Smooth muscle cell (in vitro differentiated cells): Measurements from ENCODE around the gene COIL. TPM values are rescaled to one million over a fixed set of nuclear protein-coding genes. Genes with fewer than 3 reads are reported as not detected.
"Not testable (repeated sequence)": the region's sequence is repeated elsewhere in the genome, so short reads cannot be mapped to it uniquely, and the experiment has no call there.

Source experiments
- DNase-seq: peaks from one replicate; lab custom pipeline; 2025; ENCODE audit not compliant: unreplicated experiment; lab: John Stamatoyannopoulos, UW
- H2AFZ ChIP-seq: fragments of 200-600 bp; sonication (generic); 2 replicates; pipeline ENCODE4 v1.6.0; 2016; ENCODE audit warnings: antibody characterized with exemption, low read depth, mild to moderate bottlenecking
- H3F3A ChIP-seq: fragments of 200-600 bp; sonication (generic); 2 replicates; pipeline ENCODE4 v1.6.0; 2017; ENCODE audit warnings: antibody characterized with exemption, low read depth
- H3K27ac ChIP-seq: fragments of 200-600 bp; sonication (generic); 2 replicates; pipeline ENCODE4 v1.5.1; 2016; ENCODE audit warnings: low read depth, mild to moderate bottlenecking
- H3K27me3 ChIP-seq: fragments of 200-600 bp; sonication (generic); 2 replicates; pipeline ENCODE4 v1.6.1; 2016; ENCODE audit warnings: low read depth, mild to moderate bottlenecking
- H3K36me3 ChIP-seq: fragments of 200-600 bp; sonication (generic); 2 replicates; pipeline ENCODE4 v1.5.1; 2016; ENCODE audit warnings: low read depth
- H3K4me1 ChIP-seq: fragments of 200-600 bp; sonication (generic); 2 replicates; pipeline ENCODE4 v1.5.1; 2016; ENCODE audit warnings: low read depth
- H3K4me2 ChIP-seq: fragments of 200-600 bp; sonication (generic); 2 replicates; pipeline ENCODE4 v1.6.0; 2016; ENCODE audit warnings: mild to moderate bottlenecking
- H3K4me3 ChIP-seq: fragments of 200-600 bp; sonication (generic); 2 replicates; pipeline ENCODE4 v1.5.1; 2016; ENCODE audit warnings: mild to moderate bottlenecking
- H3K79me2 ChIP-seq: fragments of 200-600 bp; sonication (generic); 2 replicates; pipeline ENCODE4 v1.6.0; 2016; ENCODE audit warnings: low read depth, mild to moderate bottlenecking
- H3K9ac ChIP-seq: fragments of 200-600 bp; sonication (generic); 2 replicates; pipeline ENCODE4 v1.6.0; 2016; ENCODE audit warnings: low read depth
- H3K9me3 ChIP-seq: fragments of 200-600 bp; sonication (generic); replicated peaks from 2 replicates; pipeline ENCODE4 v1.5.1; 2016; ENCODE audit warnings: low read depth
- H4K20me1 ChIP-seq: fragments of 200-600 bp; sonication (generic); 2 replicates; pipeline ENCODE4 v1.6.0; 2016; ENCODE audit warnings: low read depth
- CTCF ChIP-seq: fragments of 200-600 bp; sonication (generic); IDR thresholded peaks from 2 replicates; pipeline ENCODE4 v1.5.1; 2017; ENCODE audit warnings: borderline replicate concordance, mild to moderate bottlenecking, antibody characterized with exemption; ENCODE audit not compliant: insufficient read depth, poor library complexity, severe bottlenecking
- WGBS: methylation state at CpG from one replicate; pipeline ENCODE4 v1.1.7; 2016; ENCODE audit warnings: low lambda C conversion rate; 5-methylcytosine and 5-hydroxymethylcytosine counted together
- polyA plus RNA-seq: library from polyadenylated mRNA; unstranded; fragments of >200 nt; fragmentation: Nextera tagmentation; extraction: Ambion mirVana; gene quantifications from 2 replicates; pipeline ENCODE4 v1.2.1, GENCODE V29; 2016
- total RNA-seq: library from RNA; depleted of rRNA; stranded (reverse); fragments of >200 nt; gene quantifications from 2 replicates; pipeline ENCODE4 v1.2.3, GENCODE V29; 2014

Gene COIL
- total and polyA plus RNA-seq, 2 experiments from 2014 or later, result 15.5 to 30.3 TPM

DNA sequence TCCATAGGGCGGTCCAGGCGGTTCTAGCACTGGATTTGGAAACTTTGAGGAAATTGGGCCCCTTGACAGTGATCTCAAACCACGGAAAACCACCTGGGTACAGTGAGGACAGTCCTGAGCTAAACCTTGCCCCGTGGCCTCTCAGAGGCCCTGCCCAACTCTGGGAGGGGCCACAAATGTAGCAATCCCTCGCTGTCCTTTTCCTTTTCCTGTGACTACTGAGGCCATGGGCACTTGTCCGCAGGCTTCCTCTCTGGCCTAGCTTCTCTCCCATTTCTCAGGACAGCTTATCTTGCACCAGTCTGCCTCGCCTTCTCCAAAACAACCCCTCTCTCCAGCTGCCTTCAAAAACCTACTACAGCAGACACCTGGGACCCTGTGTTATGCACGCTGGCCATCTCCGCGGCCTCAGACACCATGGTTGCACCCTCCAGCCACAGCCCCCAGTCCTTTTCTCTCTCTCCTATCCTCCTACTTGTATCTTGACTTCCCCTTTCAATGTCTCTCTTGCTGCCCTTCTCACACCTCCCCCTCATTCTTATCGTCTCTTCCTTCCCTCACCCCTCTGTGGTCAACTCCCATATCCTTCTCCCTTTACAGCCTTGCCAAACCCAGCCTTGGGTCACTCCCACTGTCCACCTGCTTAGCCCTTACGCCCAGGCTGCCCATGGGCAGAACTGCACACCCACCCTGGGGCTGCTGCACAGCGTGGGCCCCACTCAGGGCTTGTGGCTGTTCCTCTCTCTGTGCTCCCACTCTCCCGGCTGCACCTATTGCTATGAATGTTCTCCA, 24.7 kb upstream of the COIL start:
- Histone ChIP-seq H3K27ac (no peak overlapping the region), H3K36me3 (no peaks in the 10 kb centered on the region), H3K9ac (no peak overlapping the region), H3K4me1 (peaks cover 12% of the 10 kb centered on the region), H2AFZ (no peak overlapping the region), H3K79me2 (no peaks in the 10 kb centered on the region), H4K20me1 (no peaks in the 10 kb centered on the region), H3F3A (no peaks in the 10 kb centered on the region), H3K4me3 (no peak overlapping the region), H3K9me3 (no peaks in the 10 kb centered on the region), H3K27me3 (no peaks in the 10 kb centered on the region), H3K4me2 (no peak overlapping the region)
- DNase-seq, result no peak
- WGBS, result 97% methylated on average over 14 of the region's 14 CpGs
- no peak for TF ChIP-seq CTCF

DNA sequence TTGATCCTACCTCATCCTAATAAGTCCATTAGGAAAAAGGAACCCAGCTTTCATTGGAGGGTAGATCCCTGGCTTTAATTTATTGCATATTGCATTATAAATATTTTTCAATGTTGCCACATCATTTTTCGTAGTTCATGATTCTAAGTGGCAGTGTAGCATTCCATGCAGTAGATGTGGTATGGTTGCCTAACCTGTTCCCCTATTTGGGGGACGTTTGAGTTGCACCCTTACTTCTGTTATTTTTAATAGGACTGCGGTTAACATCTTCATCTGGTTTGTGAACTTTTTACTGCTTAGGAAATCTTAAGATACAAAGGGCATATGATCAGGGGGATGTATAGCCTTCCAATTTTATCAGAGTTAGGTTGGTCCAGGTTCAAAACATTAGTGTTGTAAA, 22.5 kb upstream of the COIL start:
- Histone ChIP-seq H3K27ac (no peak overlapping the region), H3F3A (no peaks in the 10 kb centered on the region), H3K9ac (no peak overlapping the region), H3K4me1 (peaks cover 19% of the 10 kb centered on the region), H3K27me3 (no peaks in the 10 kb centered on the region), H3K9me3 (no peaks in the 10 kb centered on the region), H3K4me2 (no peak overlapping the region), H3K4me3 (no peak overlapping the region), H2AFZ (no peak overlapping the region), H4K20me1 (no peaks in the 10 kb centered on the region), H3K79me2 (no peaks in the 10 kb centered on the region), H3K36me3 (no peaks in the 10 kb centered on the region)
- DNase-seq, result no peak
- 86% methylated on average over 3 of the region's 3 CpGs for WGBS
- TF ChIP-seq CTCF, result no peak

GRCh38 chr17:56982312-56982711, 21.5 kb upstream of the COIL start:
- no peak overlapping the region for H3K4me2 ChIP-seq
- peaks cover 26% of the 10 kb centered on the region for H3K4me1 ChIP-seq
- no peaks in the 10 kb centered on the region for H3K79me2 ChIP-seq
- no peaks in the 10 kb centered on the region for H3F3A ChIP-seq
- no peak for DNase-seq
- no peak for TF ChIP-seq CTCF
- H3K9ac ChIP-seq, result no peak overlapping the region
- H3K36me3 ChIP-seq, result no peaks in the 10 kb centered on the region
- no peaks in the 10 kb centered on the region for H3K9me3 ChIP-seq
- no peak overlapping the region for H3K4me3 ChIP-seq
- no peaks in the 10 kb centered on the region for H3K27me3 ChIP-seq
- no peak overlapping the region for H3K27ac ChIP-seq
- H4K20me1 ChIP-seq, result no peaks in the 10 kb centered on the region
- H2AFZ ChIP-seq, result no peak overlapping the region
- 90% methylated on average over 8 of the region's 8 CpGs for WGBS

- not testable (repeated sequence) for H3K27ac ChIP-seq, H3K4me3 ChIP-seq
Observed at GRCh38 chr17:56980526-56980925, 19.7 kb upstream of the COIL start.

More at GRCh38 chr17:56980526-56980925, 19.7 kb upstream of the COIL start:
- WGBS, result 95% methylated on average over 12 of the region's 12 CpGs
- not testable (repeated sequence) for H4K20me1 ChIP-seq, H3K4me2 ChIP-seq, H3K9me3 ChIP-seq, H3F3A ChIP-seq, H3K36me3 ChIP-seq, H3K27me3 ChIP-seq, DNase-seq, H3K9ac ChIP-seq, H3K79me2 ChIP-seq, H2AFZ ChIP-seq
- H3K4me1 ChIP-seq, result peaks cover 28% of the 10 kb centered on the region
